Natural killer cell treated with Interleukin-12 subunit alpha and Interleukin-12 subunit beta and Interleukin-15 and Interleukin-18, amount 100 ng/mL, for 72 hours (primary cell): ENCODE data around the gene OSBP. TPM values are rescaled to one million over a fixed set of nuclear protein-coding genes. Genes with fewer than 3 reads are reported as not detected.
"Not testable (repeated sequence)": the region's sequence is repeated elsewhere in the genome, so short reads cannot be mapped to it uniquely, and the experiment has no call there.

Experiments
- ATAC-seq, 2 donors: fragments of 150-1000 bp; cut with Tn5 transposase in 1 of 2; sonication (Bioruptor Pico), chemical (Tn5 transposase) in 1 of 2; 2 replicates each; pipeline ENCODE4 v1.10.0; 2021
- DNase-seq: peaks from one replicate; pipeline ENCODE4 v3.0.0; 2022; ENCODE audit warnings: low spot score
- H3K27ac Mint-ChIP-seq, 2 donors: 1 replicate in 1 of 2; 2 replicates in 1 of 2; pipeline ENCODE4 v1.8.0; 2022; ENCODE audit warnings: mixed read lengths in 2 of 2, mild to moderate bottlenecking in 1 of 2, moderate library complexity in 1 of 2
- H3K27me3 Mint-ChIP-seq, 2 donors: 1 replicate in 1 of 2; 2 replicates in 1 of 2; pipeline ENCODE4 v1.8.0; 2022; ENCODE audit warnings: mixed read lengths in 2 of 2
- H3K36me3 Mint-ChIP-seq: one replicate; pipeline ENCODE4 v1.8.0; 2022; ENCODE audit warnings: mixed read lengths
- H3K4me1 Mint-ChIP-seq, 2 donors: 1 replicate in 1 of 2; 2 replicates in 1 of 2; pipeline ENCODE4 v1.8.0; 2022; ENCODE audit warnings: low read depth in 2 of 2, mixed read lengths in 2 of 2, mild to moderate bottlenecking in 1 of 2
- H3K4me3 Mint-ChIP-seq: one replicate; pipeline ENCODE4 v1.8.0; 2022; ENCODE audit warnings: mixed read lengths
- H3K9me3 Mint-ChIP-seq: 2 replicates; pipeline ENCODE4 v1.8.0; 2022; ENCODE audit warnings: mixed read lengths
- total RNA-seq, 2 donors: library from RNA; stranded (reverse); gene quantifications; one replicate each; pipeline ENCODE4 v1.2.3, GENCODE V29; 2022

The OSBP gene
- total RNA-seq, 2 donors from 2014 or later: 40.5 to 45.2 TPM

- no peaks in the 10 kb centered on the region for H3K9me3 Mint-ChIP-seq
- H3K36me3 Mint-ChIP-seq: no peaks in the 10 kb centered on the region
- H3K27ac Mint-ChIP-seq: peak overlapping the region; percentile 68 to 72
- ATAC-seq (no peak), DNase-seq (no peak)
- H3K27me3 Mint-ChIP-seq: peaks cover 7 to 8% of the 10 kb centered on the region in 2 donors
- H3K4me3 Mint-ChIP-seq: peak overlapping the region; percentile 90
- H3K4me1 Mint-ChIP-seq: peaks cover 40 to 46% of the 10 kb centered on the region in 2 donors
These were observed 59.9 kb downstream of the OSBP start for GRCh38 chr11:59555601-59556114.

DNA sequence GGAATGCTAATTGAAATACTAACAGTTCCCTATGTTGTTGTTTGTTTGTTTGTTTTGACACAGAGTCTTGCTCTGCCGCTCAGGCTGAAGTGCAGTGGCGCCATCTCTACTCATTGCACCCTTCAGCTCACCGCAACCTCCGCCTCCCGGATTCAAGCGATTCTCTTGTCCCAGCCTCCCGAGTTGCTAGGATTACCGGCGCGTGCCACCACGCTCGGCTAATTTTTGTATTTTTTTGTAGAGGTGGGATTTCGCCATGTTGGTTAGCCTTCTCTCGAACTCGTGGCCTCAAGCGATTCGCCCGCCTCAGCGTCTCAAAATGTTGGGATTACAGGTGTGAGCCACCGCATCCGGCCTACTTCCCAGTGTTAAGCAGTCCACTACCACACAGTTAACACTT, 62.3 kb downstream of the OSBP start:
- Mint-ChIP-seq H3K4me3 (no peak overlapping the region), H3K36me3 (no peaks in the 10 kb centered on the region), H3K9me3 (no peaks in the 10 kb centered on the region), H3K27me3 (peaks cover 4 to 7% of the 10 kb centered on the region in 2 donors), H3K4me1 (peaks cover 40 to 43% of the 10 kb centered on the region in 2 donors), H3K27ac (no peak overlapping the region)
- DNase-seq: no peak
- no peak for ATAC-seq

GRCh38 chr11:59552844-59553243, 62.7 kb downstream of the OSBP start:
- H3K4me3 Mint-ChIP-seq: peak overlapping the region; percentile 43
- H3K36me3 Mint-ChIP-seq: no peaks in the 10 kb centered on the region
- DNase-seq (no peak), ATAC-seq (no peak)
- peaks cover 4 to 7% of the 10 kb centered on the region in 2 donors for H3K27me3 Mint-ChIP-seq
- no peak overlapping the region for H3K27ac Mint-ChIP-seq
- peaks cover 40 to 43% of the 10 kb centered on the region in 2 donors for H3K4me1 Mint-ChIP-seq
- H3K9me3 Mint-ChIP-seq: no peaks in the 10 kb centered on the region

- H3K4me1 Mint-ChIP-seq: peaks cover 36 to 37% of the 10 kb centered on the region in 2 donors
- H3K27ac Mint-ChIP-seq: peak overlapping the region; percentile 94 to 95
- peaks cover 4 to 7% of the 10 kb centered on the region in 2 donors for H3K27me3 Mint-ChIP-seq
- DNase-seq (no peak), ATAC-seq (no peak)
- peak overlapping the region; percentile 87 for H3K4me3 Mint-ChIP-seq
- no peaks in the 10 kb centered on the region for H3K36me3 Mint-ChIP-seq
- H3K9me3 Mint-ChIP-seq: no peaks in the 10 kb centered on the region
These were observed 63.7 kb downstream of the OSBP start for GRCh38 chr11:59551659-59552521.

GRCh38 chr11:59550842-59551658, 64.5 kb downstream of the OSBP start:
- H3K27ac Mint-ChIP-seq: peak overlapping the region; percentile 94 to 95

GRCh38 chr11:59550368-59550841, 65.2 kb downstream of the OSBP start:
- Mint-ChIP-seq H3K4me3 (peak overlapping the region; percentile 87), H3K9me3 (no peaks in the 10 kb centered on the region), H3K36me3 (no peaks in the 10 kb centered on the region), H3K27ac (peak overlapping the region; percentile 94 to 95), H3K27me3 (peaks cover 0 to 6% of the 10 kb centered on the region in 2 donors), H3K4me1 (peaks cover 23% of the 10 kb centered on the region in 2 donors)
- ATAC-seq: peak; percentile 95 to 97
- DNase-seq: peak; percentile 87

More at GRCh38 chr11:59550842-59551658, 64.5 kb downstream of the OSBP start:
- Mint-ChIP-seq H3K27me3 (peaks cover 4 to 6% of the 10 kb centered on the region in 2 donors), H3K36me3 (no peaks in the 10 kb centered on the region), H3K9me3 (no peaks in the 10 kb centered on the region), H3K4me3 (peak overlapping the region; percentile 87), H3K4me1 (peaks cover 29 to 30% of the 10 kb centered on the region in 2 donors)
- ATAC-seq (peak; percentile 66 to 76), DNase-seq (peak; percentile 76)

GRCh38 chr11:59548309-59548656, 67.3 kb downstream of the OSBP start:
- Mint-ChIP-seq H3K27me3 (peaks cover 7 to 14% of the 10 kb centered on the region in 2 donors), H3K9me3 (no peaks in the 10 kb centered on the region), H3K4me3 (no peak overlapping the region), H3K27ac (no peak overlapping the region), H3K36me3 (no peaks in the 10 kb centered on the region), H3K4me1 (peaks cover 22% of the 10 kb centered on the region in 2 donors)
- ATAC-seq (no peak), DNase-seq (no peak)

- not testable (repeated sequence) for DNase-seq, ATAC-seq, H3K9me3 Mint-ChIP-seq, H3K27ac Mint-ChIP-seq, H3K4me3 Mint-ChIP-seq, H3K36me3 Mint-ChIP-seq
- peaks cover 7 to 14% of the 10 kb centered on the region in 2 donors for H3K27me3 Mint-ChIP-seq
- H3K4me1 Mint-ChIP-seq: peaks cover 22% of the 10 kb centered on the region in 2 donors
These were observed 67.8 kb downstream of the OSBP start for GRCh38 chr11:59547605-59548308.

- Mint-ChIP-seq H3K27ac (no peak overlapping the region), H3K27me3 (peaks cover 7 to 14% of the 10 kb centered on the region in 2 donors), H3K4me3 (no peak overlapping the region), H3K9me3 (no peaks in the 10 kb centered on the region), H3K36me3 (no peaks in the 10 kb centered on the region), H3K4me1 (peaks cover 7 to 8% of the 10 kb centered on the region in 2 donors)
- no peak for DNase-seq
- no peak for ATAC-seq
These were observed 70.2 kb downstream of the OSBP start for GRCh38 chr11:59545179-59546020.

DNA sequence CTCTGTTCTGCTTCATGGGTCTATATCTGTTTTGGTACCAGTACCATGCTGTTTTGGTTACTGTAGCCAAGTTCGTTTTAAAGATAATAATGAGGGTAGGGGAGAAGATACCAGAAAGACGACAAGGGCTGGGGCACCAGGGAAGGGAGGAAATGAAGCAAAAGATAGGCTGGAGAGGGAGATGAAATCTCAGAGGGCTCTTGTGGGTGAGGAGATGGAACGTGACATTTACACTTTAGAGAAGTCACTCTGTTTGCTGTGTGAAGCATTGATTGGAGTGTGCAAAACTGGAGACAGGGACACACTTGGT, 70.8 kb downstream of the OSBP start:
- Mint-ChIP-seq H3K36me3 (no peaks in the 10 kb centered on the region), H3K27me3 (peaks cover 7 to 14% of the 10 kb centered on the region in 2 donors), H3K4me3 (no peak overlapping the region), H3K9me3 (no peaks in the 10 kb centered on the region), H3K27ac (no peak overlapping the region), H3K4me1 (peaks cover 6 to 7% of the 10 kb centered on the region in 2 donors)
- DNase-seq (no peak), ATAC-seq (no peak)

DNA sequence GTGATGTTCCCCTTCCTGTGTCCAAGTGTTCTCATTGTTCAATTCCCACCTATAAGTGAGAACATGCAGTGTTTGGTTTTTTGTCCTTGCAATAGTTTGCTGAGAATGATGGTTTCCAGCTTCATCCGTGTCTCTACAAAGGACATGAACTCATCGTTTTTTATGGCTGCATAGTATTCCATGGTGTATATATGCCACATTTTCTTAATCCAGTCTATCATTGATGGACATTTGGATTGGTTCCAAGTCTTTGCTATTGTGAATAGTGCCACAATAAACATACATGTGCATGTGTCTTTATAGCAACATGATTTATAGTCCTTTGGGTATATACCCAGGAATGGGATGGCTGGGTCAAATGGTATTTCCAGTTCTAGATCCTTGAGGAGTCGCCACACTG, 71.9 kb downstream of the OSBP start:
- H3K36me3 Mint-ChIP-seq, H3K4me1 Mint-ChIP-seq, ATAC-seq, DNase-seq, H3K4me3 Mint-ChIP-seq, H3K9me3 Mint-ChIP-seq, H3K27ac Mint-ChIP-seq: not testable (repeated sequence)
- H3K27me3 Mint-ChIP-seq: peaks cover 7 to 14% of the 10 kb centered on the region in 2 donors

- DNase-seq (no peak), ATAC-seq (no peak)
- Mint-ChIP-seq H3K4me1 (peaks cover 5 to 6% of the 10 kb centered on the region in 2 donors), H3K27ac (no peak overlapping the region), H3K9me3 (no peaks in the 10 kb centered on the region), H3K36me3 (no peaks in the 10 kb centered on the region), H3K4me3 (no peak overlapping the region), H3K27me3 (peaks cover 7 to 14% of the 10 kb centered on the region in 2 donors)
These were observed 73.3 kb downstream of the OSBP start for GRCh38 chr11:59542142-59542810.
